Kidney epithelial cell (primary cell): ENCODE results near the gene THAP8. TPM values are rescaled to one million over a fixed set of nuclear protein-coding genes. Genes with fewer than 3 reads are reported as not detected.

Experiments
- DNase-seq: peaks from one replicate; pipeline ENCODE4 v3.0.0-alpha.2; 2010; ENCODE audit warnings: low read depth
- H3K27me3 ChIP-seq: 2 replicates; pipeline ENCODE4 v1.6.0; 2011; ENCODE audit warnings: low read length; ENCODE audit not compliant: control insufficient read depth, insufficient read depth
- H3K36me3 ChIP-seq: 2 replicates; pipeline ENCODE4 v1.5.1; 2011; ENCODE audit warnings: low read length; ENCODE audit not compliant: control insufficient read depth, insufficient read depth
- H3K4me3 ChIP-seq: 2 replicates; pipeline ENCODE4 v1.5.1; 2011; ENCODE audit warnings: low read depth, mild to moderate bottlenecking, control low read depth, low read length
- total RNA-seq: library from RNA; depleted of rRNA; stranded (reverse); fragments of >200 nt; gene quantifications from 2 replicates; pipeline ENCODE4 v1.2.3, GENCODE V29; 2015
- TF ChIP-seq, protein P1 (sequence below): IDR thresholded peaks from 2 replicates; pipeline ENCODE4 v1.5.1; 2011; ENCODE audit warnings: mild to moderate bottlenecking, moderate library complexity, low read length, control low read depth, inconsistent platforms; ENCODE audit not compliant: insufficient read depth, poor library complexity, severe bottlenecking

THAP8 gene
- total RNA-seq: 12.0 and 16.3 TPM in 2 replicates

DNA sequence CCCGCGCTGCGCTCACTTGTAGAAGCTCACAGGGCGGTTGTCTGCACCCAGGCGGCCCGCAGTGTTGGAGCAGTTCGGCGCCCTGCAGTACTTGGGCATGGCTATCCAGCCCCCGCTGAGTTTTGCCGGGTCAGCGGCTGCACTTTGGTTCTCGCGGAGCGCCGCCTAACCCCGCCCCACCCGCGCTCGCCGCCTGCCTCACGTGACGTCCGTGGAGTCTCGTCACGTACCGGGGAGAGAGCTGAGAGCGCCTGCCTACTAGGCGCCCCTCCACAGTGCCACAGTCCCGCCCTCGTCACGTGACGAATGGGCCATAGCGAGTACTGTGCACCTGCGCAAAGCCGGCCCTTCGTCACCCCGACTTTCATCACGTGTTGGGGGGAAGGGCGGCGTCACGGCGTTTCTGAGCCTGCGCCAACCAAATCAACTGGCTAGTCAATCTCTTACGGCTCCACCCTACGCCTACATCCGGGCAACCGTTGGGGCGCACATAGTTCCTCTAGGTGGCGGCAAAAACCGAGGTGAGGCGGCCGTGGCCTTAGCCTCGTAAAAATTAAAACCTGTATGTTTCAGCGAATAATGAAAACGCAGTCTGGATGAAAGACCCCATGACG, at the start of gene THAP8:
THAP8 (minus strand) TSS at position 167 of the 614 bp plus-strand sequence; CDS start at position 99, 68 bp downstream.
- Histone ChIP-seq H3K27me3 (no peaks in the 10 kb centered on the region), H3K4me3 (peak within 1 kb of the TSS; percentile 83), H3K36me3 (no peaks in the 10 kb centered on the region)
- TF ChIP-seq, protein P1, sequence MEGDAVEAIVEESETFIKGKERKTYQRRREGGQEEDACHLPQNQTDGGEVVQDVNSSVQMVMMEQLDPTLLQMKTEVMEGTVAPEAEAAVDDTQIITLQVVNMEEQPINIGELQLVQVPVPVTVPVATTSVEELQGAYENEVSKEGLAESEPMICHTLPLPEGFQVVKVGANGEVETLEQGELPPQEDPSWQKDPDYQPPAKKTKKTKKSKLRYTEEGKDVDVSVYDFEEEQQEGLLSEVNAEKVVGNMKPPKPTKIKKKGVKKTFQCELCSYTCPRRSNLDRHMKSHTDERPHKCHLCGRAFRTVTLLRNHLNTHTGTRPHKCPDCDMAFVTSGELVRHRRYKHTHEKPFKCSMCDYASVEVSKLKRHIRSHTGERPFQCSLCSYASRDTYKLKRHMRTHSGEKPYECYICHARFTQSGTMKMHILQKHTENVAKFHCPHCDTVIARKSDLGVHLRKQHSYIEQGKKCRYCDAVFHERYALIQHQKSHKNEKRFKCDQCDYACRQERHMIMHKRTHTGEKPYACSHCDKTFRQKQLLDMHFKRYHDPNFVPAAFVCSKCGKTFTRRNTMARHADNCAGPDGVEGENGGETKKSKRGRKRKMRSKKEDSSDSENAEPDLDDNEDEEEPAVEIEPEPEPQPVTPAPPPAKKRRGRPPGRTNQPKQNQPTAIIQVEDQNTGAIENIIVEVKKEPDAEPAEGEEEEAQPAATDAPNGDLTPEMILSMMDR: peak; percentile 55
- DNase-seq: peak; percentile 95

DNA sequence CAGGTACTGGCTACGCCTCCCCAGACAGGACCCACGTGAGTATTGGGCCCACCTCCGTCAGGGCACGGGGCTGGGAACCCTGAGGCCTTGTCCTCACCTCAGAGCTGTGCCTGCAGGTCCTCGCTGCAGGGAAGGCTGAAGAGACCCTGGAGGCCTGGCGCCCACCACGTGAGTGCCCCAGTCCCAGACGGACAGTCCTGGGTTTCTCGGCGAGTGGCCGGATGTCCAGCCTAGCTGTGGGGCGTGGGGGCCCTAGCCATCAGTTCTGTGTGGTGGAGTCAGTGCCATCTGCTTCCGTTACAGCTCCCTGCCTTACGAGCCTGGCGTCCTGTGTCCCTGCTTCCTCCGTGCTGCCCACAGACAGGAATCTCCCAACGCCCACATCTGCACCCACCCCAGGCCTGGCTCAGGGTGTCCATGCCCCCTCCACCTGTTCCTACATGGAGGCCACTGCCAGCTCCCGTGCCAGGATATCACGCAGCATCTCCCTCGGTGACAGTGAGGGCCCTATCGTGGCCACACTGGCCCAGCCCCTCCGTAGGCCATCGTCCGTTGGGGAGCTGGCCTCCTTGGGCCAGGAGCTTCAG, 49.0 kb upstream of the THAP8 start:
- Histone ChIP-seq H3K36me3 (no peaks in the 10 kb centered on the region), H3K27me3 (no peaks in the 10 kb centered on the region), H3K4me3 (no peak overlapping the region)
- TF ChIP-seq, protein P1: no peak
- DNase-seq: no peak

DNA sequence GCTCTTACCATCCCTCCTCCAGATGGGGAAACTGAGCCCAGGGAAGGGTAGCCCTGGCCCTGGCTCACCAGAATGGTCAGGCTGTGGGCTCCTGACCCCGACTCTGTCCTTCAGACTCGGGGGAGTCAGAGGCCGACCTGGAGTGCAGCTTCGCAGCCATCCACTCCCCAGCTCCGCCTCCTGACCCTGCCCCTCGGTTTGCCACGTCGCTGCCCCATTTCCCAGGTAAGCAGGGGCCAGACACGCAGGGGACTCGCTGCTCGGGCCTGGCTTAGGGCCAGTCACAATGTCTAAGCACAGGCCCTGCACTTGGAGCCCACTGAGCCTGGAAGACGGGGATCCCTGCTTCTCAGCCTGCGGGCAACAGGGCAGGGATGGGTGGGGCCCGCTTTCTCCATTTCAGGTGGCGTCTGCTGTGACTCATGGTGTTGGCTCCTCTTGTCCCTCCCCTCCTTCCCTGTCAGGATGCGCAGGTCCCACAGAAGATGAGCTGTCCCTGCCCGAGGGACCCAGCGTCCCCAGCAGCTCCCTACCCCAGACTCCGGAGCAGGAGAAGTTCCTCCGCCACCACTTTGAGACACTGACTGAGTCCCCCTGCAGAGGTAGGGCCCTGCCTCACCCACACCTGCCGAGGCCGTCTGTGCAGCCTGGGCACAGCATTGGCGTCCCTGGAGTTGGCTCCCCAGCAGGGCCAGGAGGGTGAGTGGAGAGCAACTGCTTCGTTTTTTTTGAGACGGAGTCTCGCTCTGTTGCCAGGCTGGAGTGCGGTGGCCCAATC, 47.7 kb upstream of the THAP8 start:
- DNase-seq: no peak
- no peak overlapping the region for H3K4me3 ChIP-seq
- no peaks in the 10 kb centered on the region for H3K27me3 ChIP-seq
- no peaks in the 10 kb centered on the region for H3K36me3 ChIP-seq
- TF ChIP-seq, protein P1: no peak

GRCh38 chr19:36100476-36100875, 46.4 kb upstream of the THAP8 start:
- Histone ChIP-seq H3K4me3 (no peak overlapping the region), H3K27me3 (no peaks in the 10 kb centered on the region), H3K36me3 (no peaks in the 10 kb centered on the region)
- TF ChIP-seq, protein P1: no peak
- DNase-seq: no peak

- Histone ChIP-seq H3K27me3 (no peaks in the 10 kb centered on the region), H3K4me3 (no peak overlapping the region), H3K36me3 (no peaks in the 10 kb centered on the region)
- TF ChIP-seq, protein P1: no peak
- DNase-seq: no peak
Observed at GRCh38 chr19:36099166-36099785, 45.2 kb upstream of the THAP8 start.
